MM.1S (cell line): Measurements from ENCODE around the gene LINS1.

ENCODE experiments used
- EZH2phosphoT487 ChIP-seq: fragments of 300-600 bp; sonication (generic); IDR thresholded peaks from 2 replicates; pipeline ENCODE4 v1.6.1; 2018; ENCODE audit warnings: antibody characterized with exemption, low read length
- TF ChIP-seq, protein P1 (sequence below): fragments of 300-600 bp; sonication (generic); IDR thresholded peaks from 2 replicates; pipeline ENCODE4 v1.5.1; 2016; ENCODE audit warnings: antibody characterized with exemption, low read length, mixed read lengths

DNA sequence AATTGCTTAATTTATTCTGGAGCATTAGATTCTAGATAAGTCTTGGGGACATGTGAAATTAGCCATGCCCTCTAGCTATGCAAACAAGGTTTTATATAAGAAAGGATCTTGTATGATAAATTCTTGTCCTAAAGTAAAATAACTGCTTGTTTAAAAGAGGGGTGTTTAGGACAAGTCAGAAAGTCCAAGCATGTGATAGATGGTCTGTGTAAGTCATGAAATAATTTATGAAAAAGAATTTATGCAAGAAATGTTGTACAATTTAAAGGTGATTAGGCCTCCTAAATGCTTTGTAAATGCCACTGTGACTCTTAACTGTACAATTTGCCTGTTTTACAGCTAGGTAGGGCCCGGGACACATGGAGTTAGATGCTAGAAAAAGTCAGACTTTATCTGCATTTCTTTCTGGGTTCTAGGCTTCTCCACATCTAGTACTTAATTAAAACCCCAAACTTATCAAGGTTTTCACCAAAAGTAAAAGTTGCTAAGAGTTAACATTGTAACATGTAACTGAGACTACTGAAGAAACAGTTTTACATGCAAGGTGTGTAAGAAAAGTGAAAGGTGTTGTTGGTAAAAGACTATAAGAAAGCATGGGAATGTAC lies 13.2 kb downstream of the LINS1 start:
- TF ChIP-seq, protein P1, sequence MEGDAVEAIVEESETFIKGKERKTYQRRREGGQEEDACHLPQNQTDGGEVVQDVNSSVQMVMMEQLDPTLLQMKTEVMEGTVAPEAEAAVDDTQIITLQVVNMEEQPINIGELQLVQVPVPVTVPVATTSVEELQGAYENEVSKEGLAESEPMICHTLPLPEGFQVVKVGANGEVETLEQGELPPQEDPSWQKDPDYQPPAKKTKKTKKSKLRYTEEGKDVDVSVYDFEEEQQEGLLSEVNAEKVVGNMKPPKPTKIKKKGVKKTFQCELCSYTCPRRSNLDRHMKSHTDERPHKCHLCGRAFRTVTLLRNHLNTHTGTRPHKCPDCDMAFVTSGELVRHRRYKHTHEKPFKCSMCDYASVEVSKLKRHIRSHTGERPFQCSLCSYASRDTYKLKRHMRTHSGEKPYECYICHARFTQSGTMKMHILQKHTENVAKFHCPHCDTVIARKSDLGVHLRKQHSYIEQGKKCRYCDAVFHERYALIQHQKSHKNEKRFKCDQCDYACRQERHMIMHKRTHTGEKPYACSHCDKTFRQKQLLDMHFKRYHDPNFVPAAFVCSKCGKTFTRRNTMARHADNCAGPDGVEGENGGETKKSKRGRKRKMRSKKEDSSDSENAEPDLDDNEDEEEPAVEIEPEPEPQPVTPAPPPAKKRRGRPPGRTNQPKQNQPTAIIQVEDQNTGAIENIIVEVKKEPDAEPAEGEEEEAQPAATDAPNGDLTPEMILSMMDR: no peak
- TF ChIP-seq EZH2phosphoT487: no peak
